Measurements from ENCODE around the gene ILKAP.
A peak's percentile ranks its signal among the peaks of the same experiment; 100 is the strongest.

ILKAP gene

GRCh38 chr2:238238311-238238765 is 34.8 kb upstream of the ILKAP start:
- H3K4me3 ChIP-seq (ENCODE audit: low read length), result peak overlapping the region; percentile 50; the same call in 1 of the 2 replicates
- H3K9me2 ChIP-seq (replicated peaks; ENCODE audit: insufficient read depth, low read length), result no peaks in the 10 kb centered on the region
- peaks cover 9% of the 10 kb centered on the region for H3K4me1 ChIP-seq (ENCODE audit: low read length)
- TF ChIP-seq CTCF (IDR thresholded peaks at IDR 0.05; ENCODE audit: low read length) (no peak), EZH2phosphoT487 (IDR thresholded peaks at IDR 0.05; ENCODE audit: low read length) (no peak), EZH2 (optimal IDR thresholded peaks at IDR 0.05; ENCODE audit: low read depth, low read length) (no peak)
- peaks cover 17% of the 10 kb centered on the region; the same call in 1 of the 2 replicates for H3F3A ChIP-seq (ENCODE audit: insufficient read depth, low read length)
- H3K9ac ChIP-seq (ENCODE audit: low read length), result no peak overlapping the region
- no peaks in the 10 kb centered on the region for H3K36me3 ChIP-seq (replicated peaks; ENCODE audit: insufficient read depth, low read length)
- H3K27me3 ChIP-seq (replicated peaks; ENCODE audit: insufficient read depth, low read length), result no peaks in the 10 kb centered on the region; the same call in 1 of the 2 replicates
- no peaks in the 10 kb centered on the region for H3K9me3 ChIP-seq (replicated peaks; ENCODE audit: insufficient read depth, low read length)
- H4K20me1 ChIP-seq (ENCODE audit: insufficient read depth, low read length), result no peaks in the 10 kb centered on the region
- no peak overlapping the region for H3K27ac ChIP-seq (ENCODE audit: low read length)
- DNase-seq, result no peak
- peak overlapping the region; percentile 73 for H3K4me2 ChIP-seq (ENCODE audit: low read depth, low read length)
- peaks cover 7% of the 10 kb centered on the region; the same call in 1 of the 2 replicates for H3K79me2 ChIP-seq (ENCODE audit: low read length)
- no peak overlapping the region for H2AFZ ChIP-seq (ENCODE audit: low read length)

- no peak overlapping the region for H3K27ac ChIP-seq (ENCODE audit: low read length)
- H3K9ac ChIP-seq (ENCODE audit: low read length), result no peak overlapping the region
- H3K27me3 ChIP-seq (replicated peaks; ENCODE audit: insufficient read depth, low read length), result no peaks in the 10 kb centered on the region; the same call in 1 of the 2 replicates
- H3F3A ChIP-seq (ENCODE audit: insufficient read depth, low read length), result peaks cover 17% of the 10 kb centered on the region; the same call in 1 of the 2 replicates
- no peak for TF ChIP-seq CTCF (IDR thresholded peaks at IDR 0.05; ENCODE audit: low read length)
- TF ChIP-seq EZH2phosphoT487 (IDR thresholded peaks at IDR 0.05; ENCODE audit: low read length), result no peak
- TF ChIP-seq EZH2 (optimal IDR thresholded peaks at IDR 0.05; ENCODE audit: low read depth, low read length), result no peak
- no peaks in the 10 kb centered on the region for H3K36me3 ChIP-seq (replicated peaks; ENCODE audit: insufficient read depth, low read length)
- H3K4me3 ChIP-seq (ENCODE audit: low read length), result no peak overlapping the region
- no peak for DNase-seq
- no peaks in the 10 kb centered on the region for H3K9me3 ChIP-seq (replicated peaks; ENCODE audit: insufficient read depth, low read length)
- H2AFZ ChIP-seq (ENCODE audit: low read length), result no peak overlapping the region
- no peaks in the 10 kb centered on the region for H4K20me1 ChIP-seq (ENCODE audit: insufficient read depth, low read length)
- H3K4me2 ChIP-seq (ENCODE audit: low read depth, low read length), result no peak overlapping the region
- no peaks in the 10 kb centered on the region for H3K9me2 ChIP-seq (replicated peaks; ENCODE audit: insufficient read depth, low read length)
- H3K79me2 ChIP-seq (ENCODE audit: low read length), result peaks cover 7% of the 10 kb centered on the region; the same call in 1 of the 2 replicates
- peaks cover 9% of the 10 kb centered on the region for H3K4me1 ChIP-seq (ENCODE audit: low read length)
These were observed 34.1 kb upstream of the ILKAP start for GRCh38 chr2:238237431-238238135.

- no peaks in the 10 kb centered on the region for H3K9me2 ChIP-seq (replicated peaks; ENCODE audit: insufficient read depth, low read length)
- TF ChIP-seq CTCF (IDR thresholded peaks at IDR 0.05; ENCODE audit: low read length), result no peak
- no peak for TF ChIP-seq EZH2phosphoT487 (IDR thresholded peaks at IDR 0.05; ENCODE audit: low read length)
- no peak for TF ChIP-seq EZH2 (optimal IDR thresholded peaks at IDR 0.05; ENCODE audit: low read depth, low read length)
- H3K27me3 ChIP-seq (replicated peaks; ENCODE audit: insufficient read depth, low read length), result no peaks in the 10 kb centered on the region; the same call in 1 of the 2 replicates
- H3K27ac ChIP-seq (ENCODE audit: low read length), result no peak overlapping the region
- H2AFZ ChIP-seq (ENCODE audit: low read length), result no peak overlapping the region
- H3K79me2 ChIP-seq (ENCODE audit: low read length), result peaks cover 7% of the 10 kb centered on the region; the same call in 1 of the 2 replicates
- DNase-seq, result no peak
- H3F3A ChIP-seq (ENCODE audit: insufficient read depth, low read length), result peaks cover 17% of the 10 kb centered on the region; the same call in 1 of the 2 replicates
- no peak overlapping the region for H3K4me2 ChIP-seq (ENCODE audit: low read depth, low read length)
- peaks cover 7% of the 10 kb centered on the region for H3K4me1 ChIP-seq (ENCODE audit: low read length)
- H3K9ac ChIP-seq (ENCODE audit: low read length), result no peak overlapping the region
- no peaks in the 10 kb centered on the region for H4K20me1 ChIP-seq (ENCODE audit: insufficient read depth, low read length)
- no peaks in the 10 kb centered on the region for H3K36me3 ChIP-seq (replicated peaks; ENCODE audit: insufficient read depth, low read length)
- no peak overlapping the region for H3K4me3 ChIP-seq (ENCODE audit: low read length)
- no peaks in the 10 kb centered on the region for H3K9me3 ChIP-seq (replicated peaks; ENCODE audit: insufficient read depth, low read length)
These were observed 33.1 kb upstream of the ILKAP start for GRCh38 chr2:238236571-238236970.

Data from MM.1S (cell line).